Keratinocyte (primary cell): Measurements from ENCODE around the gene LSM7.

Source experiments
- EZH2 ChIP-seq: IDR thresholded peaks from one replicate; pipeline ENCODE4 v1.6.1; 2012; ENCODE audit warnings: inconsistent platforms, mild to moderate bottlenecking, low read length, moderate library complexity
- TF ChIP-seq, protein P1 (sequence below), 3 experiments: IDR thresholded peaks in 1 of 3; conservative IDR thresholded peaks in 1 of 3; optimal IDR thresholded peaks in 1 of 3; 2 replicates in 2 of 3; 3 replicates in 1 of 3; pipeline versions ENCODE3 to v1.5.1; 2011; ENCODE audit warnings: low read length in 3 of 3, mild to moderate bottlenecking in 3 of 3, moderate library complexity in 2 of 3, control low read depth in 1 of 3, inconsistent platforms in 1 of 3; ENCODE audit not compliant: insufficient read depth in 2 of 3; ENCODE audit errors: extremely low read depth in 1 of 3

DNA sequence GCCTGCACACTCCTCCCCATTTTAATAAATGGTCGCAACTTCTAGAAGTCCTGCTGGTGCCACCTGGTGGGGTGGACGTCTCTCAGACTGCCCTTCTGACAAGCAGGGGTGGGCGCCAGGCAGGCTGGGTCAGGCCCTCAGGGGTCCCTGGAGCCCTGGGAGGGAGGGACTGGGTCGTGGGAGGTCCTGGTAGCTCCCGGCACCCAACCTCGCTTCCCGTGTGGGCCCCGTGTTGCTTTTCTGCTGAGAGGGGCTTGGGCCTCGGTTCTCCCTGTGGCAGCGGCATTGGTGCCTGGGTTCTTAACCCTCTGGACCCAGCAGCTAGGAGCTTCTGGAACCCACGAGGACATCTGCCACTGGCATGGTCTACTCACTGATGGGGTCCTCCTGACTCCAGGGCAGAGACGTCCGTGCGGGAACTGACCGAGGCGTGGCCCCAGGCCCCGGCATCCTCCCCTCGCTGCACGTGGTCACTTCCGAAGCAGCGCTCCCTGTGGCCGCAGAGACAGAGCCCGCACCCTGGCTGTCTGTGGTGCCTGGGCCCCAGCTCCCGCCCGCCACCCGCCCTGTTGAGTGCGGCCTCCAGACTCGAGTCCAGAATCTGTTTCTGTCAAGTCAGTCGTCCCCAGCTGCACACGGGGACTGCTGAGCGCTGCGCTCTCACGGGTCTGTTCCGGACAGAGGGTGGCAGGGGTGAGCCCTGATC is 25.7 kb upstream of the LSM7 start:
- TF ChIP-seq EZH2, result no peak
- TF ChIP-seq, protein P1, sequence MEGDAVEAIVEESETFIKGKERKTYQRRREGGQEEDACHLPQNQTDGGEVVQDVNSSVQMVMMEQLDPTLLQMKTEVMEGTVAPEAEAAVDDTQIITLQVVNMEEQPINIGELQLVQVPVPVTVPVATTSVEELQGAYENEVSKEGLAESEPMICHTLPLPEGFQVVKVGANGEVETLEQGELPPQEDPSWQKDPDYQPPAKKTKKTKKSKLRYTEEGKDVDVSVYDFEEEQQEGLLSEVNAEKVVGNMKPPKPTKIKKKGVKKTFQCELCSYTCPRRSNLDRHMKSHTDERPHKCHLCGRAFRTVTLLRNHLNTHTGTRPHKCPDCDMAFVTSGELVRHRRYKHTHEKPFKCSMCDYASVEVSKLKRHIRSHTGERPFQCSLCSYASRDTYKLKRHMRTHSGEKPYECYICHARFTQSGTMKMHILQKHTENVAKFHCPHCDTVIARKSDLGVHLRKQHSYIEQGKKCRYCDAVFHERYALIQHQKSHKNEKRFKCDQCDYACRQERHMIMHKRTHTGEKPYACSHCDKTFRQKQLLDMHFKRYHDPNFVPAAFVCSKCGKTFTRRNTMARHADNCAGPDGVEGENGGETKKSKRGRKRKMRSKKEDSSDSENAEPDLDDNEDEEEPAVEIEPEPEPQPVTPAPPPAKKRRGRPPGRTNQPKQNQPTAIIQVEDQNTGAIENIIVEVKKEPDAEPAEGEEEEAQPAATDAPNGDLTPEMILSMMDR (optimal IDR thresholded peaks at IDR 0.05 in 1 of 3, IDR thresholded peaks at IDR 0.05 in 1 of 3, conservative IDR thresholded peaks at IDR 0.05 in 1 of 3; ENCODE audit: extremely low read depth in 1 of 3, insufficient read depth in 2 of 3, low read length in 3 of 3), result no peak
